Caco-2 (cell line): Measurements from ENCODE around the gene STK32C. TPM values are rescaled to one million over a fixed set of nuclear protein-coding genes. Genes with fewer than 3 reads are reported as not detected.

Experiments used
- BruUV-seq: library from RNA; stranded (reverse); fragments of 400-500 nt; replicated peaks from 2 replicates; lab custom pipeline; 2021; lab: Mats Ljungman, UMichigan
- CTCF ChIA-PET: fragments of 300-600 bp; sonication (Branson Sonifier 250); formaldehyde crosslinking; loops from one replicate; lab custom pipeline; 2022; ENCODE audit warnings: antibody characterized with exemption; lab: Charles Lee
- POLR2A ChIA-PET: fragments of 300-600 bp; sonication (Branson Sonifier 250); formaldehyde crosslinking; loops from one replicate; lab custom pipeline; 2022; ENCODE audit warnings: antibody characterized with exemption; lab: Charles Lee
- DNase-seq, 2 experiments: peaks; one replicate each; pipeline versions ENCODE4 v3.0.0 to v3.0.0-alpha.2; 2020 to 2022
- H3K27me3 ChIP-seq: replicated peaks from 2 replicates; pipeline ENCODE4 v1.6.0; 2011; ENCODE audit warnings: low read length; ENCODE audit not compliant: control insufficient read depth, insufficient read depth
- H3K36me3 ChIP-seq: 2 replicates; pipeline ENCODE4 v1.5.1; 2011; ENCODE audit warnings: low read length; ENCODE audit not compliant: control insufficient read depth, insufficient read depth
- H3K4me1 ChIP-seq: fragments of 250-450 bp; sonication (Bioruptor Pico); 2 replicates; pipeline ENCODE4 v1.5.1; 2020; ENCODE audit warnings: mild to moderate bottlenecking
- H3K4me3 ChIP-seq: 2 replicates; pipeline ENCODE4 v1.5.1; 2011; ENCODE audit warnings: low read depth, mild to moderate bottlenecking, control low read depth, low read length
- H3K9me3 ChIP-seq: fragments of 250-450 bp; sonication (Bioruptor Pico); 2 replicates; pipeline ENCODE4 v1.5.1; 2020; ENCODE audit warnings: mild to moderate bottlenecking, moderate library complexity
- H3K27ac Mint-ChIP-seq: one replicate; pipeline ENCODE4 v1.8.0; 2022; ENCODE audit warnings: mixed read lengths; ENCODE audit not compliant: unreplicated experiment
- H3K27me3 Mint-ChIP-seq: one replicate; pipeline ENCODE4 v1.8.0; 2022; ENCODE audit warnings: mixed read lengths; ENCODE audit not compliant: insufficient read depth, unreplicated experiment
- H3K36me3 Mint-ChIP-seq: one replicate; pipeline ENCODE4 v1.8.0; 2022; ENCODE audit warnings: mild to moderate bottlenecking, mixed read lengths; ENCODE audit not compliant: insufficient read depth, unreplicated experiment
- H3K4me1 Mint-ChIP-seq: one replicate; pipeline ENCODE4 v1.8.0; 2022; ENCODE audit warnings: low read depth, mixed read lengths; ENCODE audit not compliant: unreplicated experiment
- H3K4me3 Mint-ChIP-seq: one replicate; pipeline ENCODE4 v1.8.0; 2022; ENCODE audit warnings: mild to moderate bottlenecking, moderate library complexity, mixed read lengths; ENCODE audit not compliant: unreplicated experiment
- H3K9me3 Mint-ChIP-seq: one replicate; pipeline ENCODE4 v1.8.0; 2022; ENCODE audit warnings: mixed read lengths; ENCODE audit not compliant: unreplicated experiment
- intact Hi-C: fragments of 100-400 bp; cut with micrococcal nuclease; formaldehyde crosslinking; loops from one replicate; pipeline ENCODE4 v1.10.0; 2022; ENCODE audit not compliant: unreplicated experiment
- total RNA-seq: library from RNA; stranded (reverse); gene quantifications from 2 replicates; pipeline ENCODE4 v1.2.3, GENCODE V29; 2022
- TF ChIP-seq, protein P1 (sequence below), 2 experiments: fragments of 200-600 bp in 1 of 2; IDR thresholded peaks; 1 replicate in 1 of 2; 2 replicates in 1 of 2; pipeline versions ENCODE4 v1.5.1 to v1.8.0; 2011 to 2022; ENCODE audit warnings: antibody characterized with exemption in 1 of 2, control low read depth in 1 of 2, inconsistent platforms in 1 of 2, low read depth in 1 of 2, low read length in 1 of 2, mild to moderate bottlenecking in 1 of 2, moderate library complexity in 1 of 2; ENCODE audit not compliant: insufficient read depth in 1 of 2, severe bottlenecking in 1 of 2, unreplicated experiment in 1 of 2

The STK32C gene
- total RNA-seq, 1 experiment from 2014 or later: 13.3 TPM

DNA sequence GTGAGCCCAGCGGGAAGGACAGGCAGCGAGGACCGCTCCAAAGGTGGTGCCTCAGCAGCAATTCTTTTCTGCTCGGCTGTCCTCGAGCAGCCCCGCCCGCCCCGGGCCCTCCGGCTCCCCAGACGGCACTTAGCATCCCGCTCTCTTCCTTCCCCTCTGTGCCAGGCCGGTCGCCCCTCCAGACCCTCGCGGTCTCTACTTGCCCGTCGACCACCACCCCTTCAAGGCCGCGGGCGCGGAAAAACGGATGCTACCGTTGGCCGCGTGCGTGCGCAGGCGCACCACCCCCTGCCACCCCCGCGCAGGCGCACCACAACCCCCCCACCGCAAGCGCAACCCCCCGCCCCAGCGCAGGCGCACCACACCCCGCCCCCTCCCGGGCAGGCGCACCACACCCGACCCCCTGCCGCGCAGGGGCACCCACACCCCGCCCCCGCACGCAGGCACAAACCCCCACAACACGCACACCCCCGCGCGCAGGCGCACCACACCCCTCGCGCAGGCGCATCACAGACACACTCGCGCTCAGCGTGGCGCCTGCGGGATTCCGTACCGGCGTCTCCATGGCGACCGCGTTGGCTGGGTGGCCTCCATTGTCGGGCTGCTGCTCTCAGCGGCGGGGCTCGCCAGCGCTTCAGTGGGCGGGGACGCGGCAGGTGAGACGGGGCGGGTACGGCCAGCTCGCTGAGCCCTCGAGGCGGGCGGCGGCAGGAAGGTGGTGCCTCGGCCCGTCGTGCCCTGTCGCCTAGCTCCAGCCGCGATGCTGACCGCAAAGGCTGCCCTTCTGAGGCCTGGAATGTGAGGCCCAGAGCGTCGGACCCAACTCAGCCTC, 24.1 kb upstream of the STK32C start, which contains the start of gene LRRC27:
Gene LRRC27 (plus strand): TSS at position 593 of the 832 bp plus-strand sequence. CDS start 1,332 bp downstream, outside the sequence.
- Mint-ChIP-seq H3K9me3 (no peaks in the 10 kb centered on the region), H3K4me1 (peaks cover 25% of the 10 kb centered on the region), H3K36me3 (peaks cover 50% of the 10 kb centered on the region), H3K27ac (peak within 1 kb of the TSS; percentile 83), H3K4me3 (peak within 1 kb of the TSS; percentile 91), H3K27me3 (no peaks in the 10 kb centered on the region)
- H3K36me3 ChIP-seq: no peaks in the 10 kb centered on the region
- DNase-seq: peak; percentile 98 to 100
- ChIA-PET POLR2A (interaction anchor here (0.6 to 0.7 kb wide), 2 partner anchors 24 to 67 kb away, joined by 3 to 4 read pairs; partner anchors contain the start of gene STK32C), CTCF (no interaction called here)
- TF ChIP-seq, protein P1, sequence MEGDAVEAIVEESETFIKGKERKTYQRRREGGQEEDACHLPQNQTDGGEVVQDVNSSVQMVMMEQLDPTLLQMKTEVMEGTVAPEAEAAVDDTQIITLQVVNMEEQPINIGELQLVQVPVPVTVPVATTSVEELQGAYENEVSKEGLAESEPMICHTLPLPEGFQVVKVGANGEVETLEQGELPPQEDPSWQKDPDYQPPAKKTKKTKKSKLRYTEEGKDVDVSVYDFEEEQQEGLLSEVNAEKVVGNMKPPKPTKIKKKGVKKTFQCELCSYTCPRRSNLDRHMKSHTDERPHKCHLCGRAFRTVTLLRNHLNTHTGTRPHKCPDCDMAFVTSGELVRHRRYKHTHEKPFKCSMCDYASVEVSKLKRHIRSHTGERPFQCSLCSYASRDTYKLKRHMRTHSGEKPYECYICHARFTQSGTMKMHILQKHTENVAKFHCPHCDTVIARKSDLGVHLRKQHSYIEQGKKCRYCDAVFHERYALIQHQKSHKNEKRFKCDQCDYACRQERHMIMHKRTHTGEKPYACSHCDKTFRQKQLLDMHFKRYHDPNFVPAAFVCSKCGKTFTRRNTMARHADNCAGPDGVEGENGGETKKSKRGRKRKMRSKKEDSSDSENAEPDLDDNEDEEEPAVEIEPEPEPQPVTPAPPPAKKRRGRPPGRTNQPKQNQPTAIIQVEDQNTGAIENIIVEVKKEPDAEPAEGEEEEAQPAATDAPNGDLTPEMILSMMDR (IDR thresholded peaks at IDR 0.05; ENCODE audit: insufficient read depth in 1 of 2, low read depth in 1 of 2, low read length in 1 of 2, severe bottlenecking in 1 of 2, unreplicated experiment in 1 of 2): no peak
- intact Hi-C loops: no loop called here
- H3K4me3 ChIP-seq: peak within 1 kb of the TSS; percentile 95
- peaks cover 17% of the 10 kb centered on the region; the same call in 1 of the 2 replicates for H3K4me1 ChIP-seq
- no TSS peak for BruUV-seq
- no peaks in the 10 kb centered on the region for H3K9me3 ChIP-seq
- H3K27me3 ChIP-seq: no peaks in the 10 kb centered on the region

DNA sequence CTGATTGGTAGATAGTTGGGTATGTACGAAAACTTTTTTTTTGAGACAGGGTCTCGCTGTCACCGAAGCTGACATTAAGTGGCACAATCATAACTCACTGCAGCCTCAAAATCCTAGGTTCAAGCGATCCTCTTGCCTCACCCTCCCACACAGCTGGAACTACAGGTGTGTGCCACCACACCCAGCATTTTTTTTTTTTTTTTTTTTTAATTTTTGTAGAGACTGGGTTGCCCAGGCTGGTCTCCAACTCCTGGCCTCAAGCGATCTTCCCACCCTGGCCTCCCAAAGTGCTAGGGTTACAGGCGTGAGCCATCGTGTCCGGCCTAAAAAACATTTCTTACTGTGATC, 22.7 kb upstream of the STK32C start:
- H3K9me3 ChIP-seq: no peaks in the 10 kb centered on the region
- CTCF ChIA-PET: no interaction called here
- Mint-ChIP-seq H3K36me3 (peaks cover 41% of the 10 kb centered on the region), H3K27me3 (no peaks in the 10 kb centered on the region), H3K9me3 (no peaks in the 10 kb centered on the region), H3K4me1 (peaks cover 14% of the 10 kb centered on the region), H3K4me3 (peak overlapping the region; percentile 91), H3K27ac (no peak overlapping the region)
- no TSS peak for BruUV-seq
- intact Hi-C loops: no loop called here
- POLR2A ChIA-PET: no interaction called here
- no peaks in the 10 kb centered on the region for H3K36me3 ChIP-seq
- no peak for DNase-seq
- H3K4me3 ChIP-seq: peak overlapping the region; percentile 95
- H3K27me3 ChIP-seq: no peaks in the 10 kb centered on the region
- peaks cover 16% of the 10 kb centered on the region; the same call in 1 of the 2 replicates for H3K4me1 ChIP-seq
- TF ChIP-seq, protein P1 (IDR thresholded peaks at IDR 0.05; ENCODE audit: insufficient read depth in 1 of 2, low read depth in 1 of 2, low read length in 1 of 2, severe bottlenecking in 1 of 2, unreplicated experiment in 1 of 2): no peak

DNA sequence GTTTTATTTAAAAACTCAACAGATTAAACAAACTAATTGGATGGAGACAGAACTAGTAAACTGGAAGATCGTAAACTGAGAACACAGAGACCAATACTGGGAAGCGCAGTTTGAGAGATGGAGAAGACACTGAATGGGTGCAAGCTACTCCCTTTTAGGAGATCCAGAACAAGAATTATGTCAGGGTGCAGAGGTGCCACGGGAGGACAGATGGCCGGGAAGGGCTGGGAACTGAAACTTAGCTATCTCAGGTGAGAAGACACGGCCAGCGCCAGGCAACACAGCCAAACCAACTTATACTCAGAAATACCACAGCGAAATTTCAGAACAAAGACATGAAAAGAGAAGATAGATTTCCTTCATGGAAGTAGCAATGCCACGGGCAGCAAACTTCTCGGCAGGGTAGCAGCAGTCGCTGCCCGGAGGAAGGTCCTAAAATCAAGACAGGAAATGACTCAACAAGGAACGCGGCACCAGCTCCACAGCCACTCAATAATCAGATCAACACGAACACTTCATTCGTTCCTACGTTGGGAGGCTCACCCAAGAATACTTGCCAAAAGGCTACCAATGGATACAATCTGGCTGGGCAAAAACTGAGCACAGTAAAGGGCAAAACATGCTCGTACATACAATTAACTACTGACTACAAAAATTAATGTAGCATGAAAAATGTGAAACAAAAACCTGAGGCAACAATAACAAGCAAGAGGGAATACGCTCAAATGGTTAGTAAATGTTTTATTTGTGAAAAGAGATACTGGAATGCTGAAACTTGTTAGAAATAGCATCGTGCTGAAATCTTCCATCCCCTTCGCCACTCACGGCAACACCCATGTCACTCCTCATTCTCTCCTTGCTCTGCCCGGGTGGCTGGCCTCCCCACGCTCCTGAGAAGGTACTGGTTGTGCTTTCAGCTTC, 22.1 kb upstream of the STK32C start:
- TF ChIP-seq, protein P1 (IDR thresholded peaks at IDR 0.05; ENCODE audit: insufficient read depth in 1 of 2, low read depth in 1 of 2, low read length in 1 of 2, severe bottlenecking in 1 of 2, unreplicated experiment in 1 of 2): no peak
- no TSS peak for BruUV-seq
- H3K9me3 Mint-ChIP-seq: no peaks in the 10 kb centered on the region
- peak overlapping the region; percentile 95; the same call in 1 of the 2 replicates for H3K4me3 ChIP-seq
- POLR2A ChIA-PET: no interaction called here
- CTCF ChIA-PET: no interaction called here
- peaks cover 14% of the 10 kb centered on the region for H3K4me1 Mint-ChIP-seq
- intact Hi-C loops: no loop called here
- H3K27me3 Mint-ChIP-seq: no peaks in the 10 kb centered on the region
- no peaks in the 10 kb centered on the region for H3K36me3 ChIP-seq
- H3K27ac Mint-ChIP-seq: peak overlapping the region; percentile 65
- H3K27me3 ChIP-seq: no peaks in the 10 kb centered on the region
- peaks cover 16% of the 10 kb centered on the region; the same call in 1 of the 2 replicates for H3K4me1 ChIP-seq
- H3K9me3 ChIP-seq: no peaks in the 10 kb centered on the region
- peaks cover 41% of the 10 kb centered on the region for H3K36me3 Mint-ChIP-seq
- peak overlapping the region; percentile 91 for H3K4me3 Mint-ChIP-seq
- no peak for DNase-seq
